ENCODE data around the gene CNTNAP2. TPM values are rescaled to one million over a fixed set of nuclear protein-coding genes. Genes with fewer than 3 reads are reported as not detected.

Gene CNTNAP2
- total and polyA plus RNA-seq, 9 of the 15 experiments (the other 6 are each of a cell fraction or from before 2014, with no cell fraction given) = 0.04 to 0.62 (median 0.09) TPM; not detected in 4

DNA sequence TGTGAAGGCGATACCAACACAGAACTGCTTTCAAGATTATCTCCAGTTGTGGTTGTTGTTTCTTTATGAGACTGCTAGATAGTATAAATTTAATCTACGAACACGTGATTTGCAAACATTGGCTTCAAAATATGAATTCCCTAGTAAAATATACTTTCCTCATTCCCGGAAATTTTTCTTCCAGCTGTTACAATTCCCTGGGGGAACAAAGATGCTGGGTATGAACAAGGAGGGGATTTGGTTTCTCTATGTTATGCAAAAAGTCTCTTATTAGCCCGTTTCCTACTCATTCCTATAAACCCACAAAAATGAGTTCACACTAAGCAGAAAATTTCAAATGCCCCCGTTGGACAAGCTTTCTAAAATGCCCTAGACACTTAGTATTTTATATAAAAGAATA is 928.3 kb downstream of the CNTNAP2 start (continued):
- TF ChIP-seq, protein P1, sequence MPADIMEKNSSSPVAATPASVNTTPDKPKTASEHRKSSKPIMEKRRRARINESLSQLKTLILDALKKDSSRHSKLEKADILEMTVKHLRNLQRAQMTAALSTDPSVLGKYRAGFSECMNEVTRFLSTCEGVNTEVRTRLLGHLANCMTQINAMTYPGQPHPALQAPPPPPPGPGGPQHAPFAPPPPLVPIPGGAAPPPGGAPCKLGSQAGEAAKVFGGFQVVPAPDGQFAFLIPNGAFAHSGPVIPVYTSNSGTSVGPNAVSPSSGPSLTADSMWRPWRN (IDR thresholded peaks at IDR 0.05; ENCODE audit: low read depth) = no peak

DNA sequence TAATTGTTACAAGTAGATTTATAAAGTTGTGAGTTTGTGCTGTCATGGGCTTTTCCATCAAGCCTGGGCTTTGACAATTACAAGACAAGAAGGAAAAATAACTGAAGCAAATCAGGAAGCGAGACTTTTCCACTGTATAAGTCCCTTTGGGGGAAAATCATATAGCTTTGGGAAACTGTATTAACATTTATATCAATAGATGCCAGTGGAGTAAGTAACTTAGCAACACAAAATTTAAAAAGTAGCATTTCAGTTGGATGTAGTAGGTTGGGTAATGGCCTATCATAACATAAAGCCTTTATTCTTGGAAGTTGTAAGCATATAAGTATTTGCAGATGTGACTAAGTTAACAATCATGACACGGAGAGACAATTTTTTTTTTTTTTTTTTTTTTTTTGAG is 931.1 kb downstream of the CNTNAP2 start:
- Histone ChIP-seq H3K9me1 (ENCODE audit: control insufficient read depth, insufficient read depth, low read length) (no peaks in the 10 kb centered on the region), H4K20me1 (replicated peaks; ENCODE audit: control insufficient read depth, insufficient read depth, low read length) (no peaks in the 10 kb centered on the region), H3K4me1 (replicated peaks in 1 of 2; ENCODE audit: control insufficient read depth in 2 of 2, insufficient read depth in 2 of 2, low read length in 2 of 2) (no peaks in the 10 kb centered on the region), H3K4me3 (no peak overlapping the region), H3K36me3 (ENCODE audit: control insufficient read depth, insufficient read depth, low read length) (no peaks in the 10 kb centered on the region), H3K9ac (ENCODE audit: insufficient read depth in 1 of 2, low read depth in 2 of 2, low read length in 2 of 2) (no peak overlapping the region), H3K4me2 (ENCODE audit: insufficient read depth, low read length) (no peak overlapping the region), H3K27me3 (ENCODE audit: control insufficient read depth in 2 of 2, insufficient read depth in 2 of 2, low read length in 2 of 2) (no peaks in the 10 kb centered on the region), H3K27ac (ENCODE audit: extremely low read depth, low read depth, low read length) (no peak overlapping the region), H2AFZ (ENCODE audit: low read depth, low read length) (no peak overlapping the region), H3K9me3 (replicated peaks; ENCODE audit: control insufficient read depth, insufficient read depth, low read depth, low read length) (no peaks in the 10 kb centered on the region), H3K79me2 (ENCODE audit: control insufficient read depth, insufficient read depth, low read length) (no peaks in the 10 kb centered on the region)
- intact Hi-C loops (cut with micrococcal nuclease) = no loop called here
- 0% methylated on average over 2 of the region's 2 CpGs for WGBS (ENCODE audit: insufficient coverage, low coverage, missing lambda C conversion rate)
- no TSS peak for BruUV-seq (replicated peaks)
- POLR2A ChIA-PET = no interaction called here
- in situ Hi-C loops (cut with MboI) = no loop called here
- FAIRE-seq = no peak
- CTCF ChIA-PET (ENCODE audit: low intra/inter-chr PET ratio) = no interaction called here
- no peak for DNase-seq (ENCODE audit: extremely low read depth in 1 of 4, low spot score in 3 of 4)
- no peak for ATAC-seq
- TF ChIP-seq, protein P2, sequence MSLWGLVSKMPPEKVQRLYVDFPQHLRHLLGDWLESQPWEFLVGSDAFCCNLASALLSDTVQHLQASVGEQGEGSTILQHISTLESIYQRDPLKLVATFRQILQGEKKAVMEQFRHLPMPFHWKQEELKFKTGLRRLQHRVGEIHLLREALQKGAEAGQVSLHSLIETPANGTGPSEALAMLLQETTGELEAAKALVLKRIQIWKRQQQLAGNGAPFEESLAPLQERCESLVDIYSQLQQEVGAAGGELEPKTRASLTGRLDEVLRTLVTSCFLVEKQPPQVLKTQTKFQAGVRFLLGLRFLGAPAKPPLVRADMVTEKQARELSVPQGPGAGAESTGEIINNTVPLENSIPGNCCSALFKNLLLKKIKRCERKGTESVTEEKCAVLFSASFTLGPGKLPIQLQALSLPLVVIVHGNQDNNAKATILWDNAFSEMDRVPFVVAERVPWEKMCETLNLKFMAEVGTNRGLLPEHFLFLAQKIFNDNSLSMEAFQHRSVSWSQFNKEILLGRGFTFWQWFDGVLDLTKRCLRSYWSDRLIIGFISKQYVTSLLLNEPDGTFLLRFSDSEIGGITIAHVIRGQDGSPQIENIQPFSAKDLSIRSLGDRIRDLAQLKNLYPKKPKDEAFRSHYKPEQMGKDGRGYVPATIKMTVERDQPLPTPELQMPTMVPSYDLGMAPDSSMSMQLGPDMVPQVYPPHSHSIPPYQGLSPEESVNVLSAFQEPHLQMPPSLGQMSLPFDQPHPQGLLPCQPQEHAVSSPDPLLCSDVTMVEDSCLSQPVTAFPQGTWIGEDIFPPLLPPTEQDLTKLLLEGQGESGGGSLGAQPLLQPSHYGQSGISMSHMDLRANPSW (CRISPR knock-in tag; IDR thresholded peaks at IDR 0.05) = no peak
- TF ChIP-seq, protein P3, sequence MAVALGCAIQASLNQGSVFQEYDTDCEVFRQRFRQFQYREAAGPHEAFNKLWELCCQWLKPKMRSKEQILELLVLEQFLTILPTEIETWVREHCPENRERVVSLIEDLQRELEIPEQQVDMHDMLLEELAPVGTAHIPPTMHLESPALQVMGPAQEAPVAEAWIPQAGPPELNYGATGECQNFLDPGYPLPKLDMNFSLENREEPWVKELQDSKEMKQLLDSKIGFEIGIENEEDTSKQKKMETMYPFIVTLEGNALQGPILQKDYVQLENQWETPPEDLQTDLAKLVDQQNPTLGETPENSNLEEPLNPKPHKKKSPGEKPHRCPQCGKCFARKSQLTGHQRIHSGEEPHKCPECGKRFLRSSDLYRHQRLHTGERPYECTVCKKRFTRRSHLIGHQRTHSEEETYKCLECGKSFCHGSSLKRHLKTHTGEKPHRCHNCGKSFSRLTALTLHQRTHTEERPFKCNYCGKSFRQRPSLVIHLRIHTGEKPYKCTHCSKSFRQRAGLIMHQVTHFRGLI (CRISPR knock-in tag; IDR thresholded peaks at IDR 0.05) = no peak
- TF ChIP-seq, protein P4, sequence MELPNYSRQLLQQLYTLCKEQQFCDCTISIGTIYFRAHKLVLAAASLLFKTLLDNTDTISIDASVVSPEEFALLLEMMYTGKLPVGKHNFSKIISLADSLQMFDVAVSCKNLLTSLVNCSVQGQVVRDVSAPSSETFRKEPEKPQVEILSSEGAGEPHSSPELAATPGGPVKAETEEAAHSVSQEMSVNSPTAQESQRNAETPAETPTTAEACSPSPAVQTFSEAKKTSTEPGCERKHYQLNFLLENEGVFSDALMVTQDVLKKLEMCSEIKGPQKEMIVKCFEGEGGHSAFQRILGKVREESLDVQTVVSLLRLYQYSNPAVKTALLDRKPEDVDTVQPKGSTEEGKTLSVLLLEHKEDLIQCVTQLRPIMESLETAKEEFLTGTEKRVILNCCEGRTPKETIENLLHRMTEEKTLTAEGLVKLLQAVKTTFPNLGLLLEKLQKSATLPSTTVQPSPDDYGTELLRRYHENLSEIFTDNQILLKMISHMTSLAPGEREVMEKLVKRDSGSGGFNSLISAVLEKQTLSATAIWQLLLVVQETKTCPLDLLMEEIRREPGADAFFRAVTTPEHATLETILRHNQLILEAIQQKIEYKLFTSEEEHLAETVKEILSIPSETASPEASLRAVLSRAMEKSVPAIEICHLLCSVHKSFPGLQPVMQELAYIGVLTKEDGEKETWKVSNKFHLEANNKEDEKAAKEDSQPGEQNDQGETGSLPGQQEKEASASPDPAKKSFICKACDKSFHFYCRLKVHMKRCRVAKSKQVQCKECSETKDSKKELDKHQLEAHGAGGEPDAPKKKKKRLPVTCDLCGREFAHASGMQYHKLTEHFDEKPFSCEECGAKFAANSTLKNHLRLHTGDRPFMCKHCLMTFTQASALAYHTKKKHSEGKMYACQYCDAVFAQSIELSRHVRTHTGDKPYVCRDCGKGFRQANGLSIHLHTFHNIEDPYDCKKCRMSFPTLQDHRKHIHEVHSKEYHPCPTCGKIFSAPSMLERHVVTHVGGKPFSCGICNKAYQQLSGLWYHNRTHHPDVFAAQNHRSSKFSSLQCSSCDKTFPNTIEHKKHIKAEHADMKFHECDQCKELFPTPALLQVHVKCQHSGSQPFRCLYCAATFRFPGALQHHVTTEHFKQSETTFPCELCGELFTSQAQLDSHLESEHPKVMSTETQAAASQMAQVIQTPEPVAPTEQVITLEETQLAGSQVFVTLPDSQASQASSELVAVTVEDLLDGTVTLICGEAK (IDR thresholded peaks at IDR 0.05) = no peak
- TF ChIP-seq, protein P4 (CRISPR knock-in tag; IDR thresholded peaks at IDR 0.05) = no peak
- TF ChIP-seq TCF15 (CRISPR knock-in tag; IDR thresholded peaks at IDR 0.05) = no peak
